Brain pericyte (primary cell): ENCODE data around the gene FIBIN.

Source experiments
- DNase-seq: peaks from one replicate; pipeline ENCODE4 v3.0.0-alpha.2; 2012; ENCODE audit warnings: low read depth, low spot score

FIBIN gene

DNA sequence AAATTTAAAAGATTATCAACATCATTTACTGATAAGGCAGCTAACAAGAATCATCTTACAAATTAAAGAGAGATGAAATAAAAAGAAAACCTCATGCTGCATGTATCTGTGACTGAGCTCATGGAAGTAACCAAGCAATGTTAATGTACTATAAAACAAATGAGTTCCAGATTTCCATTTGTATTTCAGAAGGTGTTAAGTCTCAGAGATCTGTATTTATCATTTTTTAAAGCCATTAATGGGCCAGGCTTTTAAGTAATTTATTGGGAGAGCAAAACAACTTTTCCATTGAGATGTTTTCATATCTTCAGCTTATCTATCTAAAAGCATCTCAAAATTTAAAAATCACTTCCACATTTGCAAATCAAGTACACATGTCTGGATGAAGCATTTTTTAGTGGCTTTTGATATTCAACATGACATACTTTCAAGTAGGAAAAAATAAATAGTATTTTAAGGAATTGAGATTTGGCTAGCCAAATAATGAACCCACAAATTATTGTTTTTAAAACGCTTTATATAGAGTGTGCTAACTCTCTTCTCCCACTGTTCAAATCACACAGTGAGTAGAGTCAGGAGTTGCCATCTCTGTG, 28.8 kb downstream of the FIBIN start:
- no peak for DNase-seq

DNA sequence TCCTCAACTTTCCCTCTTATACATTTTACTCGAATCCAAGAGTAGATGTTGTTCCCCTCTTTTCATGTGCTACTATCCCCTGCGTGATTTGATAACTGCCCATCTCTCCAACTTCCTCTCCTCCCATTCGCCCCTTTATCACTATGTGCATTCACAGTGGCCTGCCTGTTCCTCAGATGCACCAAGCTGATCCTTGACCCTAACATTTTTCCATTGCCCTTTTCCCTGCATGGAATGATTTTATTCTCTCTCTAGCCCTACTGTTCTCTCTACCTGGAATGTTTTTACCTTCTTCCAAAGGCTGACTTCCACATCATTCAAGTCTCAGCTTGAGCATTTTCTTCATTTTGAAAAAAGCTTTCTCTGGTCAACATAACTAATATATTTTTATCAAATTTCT, 31.0 kb downstream of the FIBIN start:
- DNase-seq, result no peak

DNA sequence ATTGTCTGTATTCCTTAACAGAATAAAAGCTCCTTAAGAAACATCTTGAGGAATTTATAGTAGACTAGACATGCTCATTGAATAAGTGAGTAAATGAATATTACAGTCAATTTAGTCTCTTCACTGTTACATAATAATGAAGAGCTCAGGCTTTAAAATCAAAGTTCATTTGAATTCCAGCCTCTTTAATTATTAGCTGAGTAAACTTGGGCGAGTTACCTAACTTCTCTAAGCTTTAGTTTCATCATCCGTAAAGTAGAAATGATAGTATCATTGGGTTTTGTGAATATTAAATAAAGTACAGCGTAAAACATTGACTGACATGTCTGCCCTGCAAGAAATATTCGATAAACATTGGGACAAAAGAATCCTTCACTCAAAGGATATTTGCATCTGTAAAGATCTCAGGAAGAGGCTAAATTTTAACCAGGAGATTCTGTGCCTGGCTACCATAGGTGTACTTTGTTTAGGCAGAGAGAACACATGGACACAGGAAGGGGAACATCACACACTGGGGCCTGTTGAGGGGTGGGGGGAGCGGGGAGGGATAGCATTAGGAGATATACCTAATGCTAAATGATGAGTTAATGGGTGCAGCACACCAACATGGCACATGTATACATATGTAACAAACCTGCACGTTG, 31.5 kb downstream of the FIBIN start:
- DNase-seq, result no peak

DNA sequence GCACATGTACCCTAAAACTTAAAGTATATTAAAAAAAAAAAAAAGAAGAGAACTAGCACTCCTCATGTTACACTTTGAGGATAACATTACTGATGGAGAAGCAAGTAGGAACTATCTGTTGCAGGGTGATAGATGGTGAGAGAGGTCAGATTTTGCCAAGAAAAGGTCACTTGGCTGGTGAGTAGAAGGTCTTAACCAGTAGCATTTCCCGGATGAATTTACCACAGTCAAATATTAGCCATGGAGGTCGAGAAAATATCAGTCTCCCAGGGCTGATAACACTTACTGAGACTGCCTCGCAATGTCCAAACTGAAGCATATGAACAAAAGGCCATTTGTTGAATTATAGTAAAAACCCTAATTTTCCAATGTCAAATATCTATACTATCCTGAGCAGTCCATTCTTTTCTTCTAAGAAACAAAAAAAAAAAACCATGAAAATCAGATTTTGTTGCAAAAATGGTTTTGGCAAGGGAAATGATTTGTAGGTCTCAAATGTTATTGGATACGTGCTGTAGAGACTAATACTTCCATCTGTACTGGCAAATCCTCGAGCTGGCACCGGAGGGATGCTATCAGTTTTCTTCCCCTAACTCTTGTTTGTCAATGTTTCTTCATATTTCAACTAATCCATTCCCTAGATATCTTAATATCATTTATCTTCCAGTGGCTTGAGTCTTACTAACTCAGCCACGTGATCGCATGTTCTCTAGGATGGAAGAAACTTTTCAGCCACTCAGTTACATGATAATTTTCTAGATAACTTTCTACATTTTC, 32.2 kb downstream of the FIBIN start:
- DNase-seq, result no peak

DNA sequence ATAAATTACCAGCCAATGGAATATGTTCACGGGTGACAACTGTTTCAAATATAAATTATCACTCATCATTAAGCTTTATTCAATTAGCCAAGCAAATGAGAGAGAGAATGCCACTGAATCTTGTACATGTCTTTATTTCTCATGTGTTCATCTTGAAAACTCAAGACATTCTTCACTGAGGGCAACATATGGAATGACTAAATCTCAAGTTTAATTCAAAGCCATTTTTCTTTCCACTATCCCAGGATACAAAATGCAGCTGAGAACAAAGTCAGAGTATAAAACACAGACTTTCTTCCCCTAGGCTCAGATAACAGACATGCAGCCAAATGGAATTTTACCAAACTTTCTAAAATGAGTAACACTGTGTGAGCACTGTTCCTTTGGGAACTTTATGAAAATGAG, 34.7 kb downstream of the FIBIN start:
- no peak for DNase-seq

DNA sequence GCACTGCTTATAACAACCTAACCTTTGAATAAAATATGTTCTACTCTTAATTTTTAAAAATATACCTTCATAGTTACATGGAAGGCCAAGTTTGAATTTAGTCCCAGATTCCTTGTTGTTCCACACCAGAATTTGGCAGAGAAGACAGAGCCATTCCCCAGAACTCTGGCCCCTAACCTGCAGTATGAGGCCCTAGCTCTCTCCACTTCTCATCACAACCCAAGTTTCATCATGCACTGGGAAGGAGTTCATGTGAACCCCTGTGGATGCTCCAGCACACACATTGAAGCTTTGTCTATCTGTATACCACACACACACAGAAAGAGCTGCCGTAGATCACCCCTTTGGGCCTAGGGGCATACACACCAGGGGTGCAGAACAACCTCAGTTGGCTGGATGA, 36.1 kb downstream of the FIBIN start:
- DNase-seq, result no peak

DNA sequence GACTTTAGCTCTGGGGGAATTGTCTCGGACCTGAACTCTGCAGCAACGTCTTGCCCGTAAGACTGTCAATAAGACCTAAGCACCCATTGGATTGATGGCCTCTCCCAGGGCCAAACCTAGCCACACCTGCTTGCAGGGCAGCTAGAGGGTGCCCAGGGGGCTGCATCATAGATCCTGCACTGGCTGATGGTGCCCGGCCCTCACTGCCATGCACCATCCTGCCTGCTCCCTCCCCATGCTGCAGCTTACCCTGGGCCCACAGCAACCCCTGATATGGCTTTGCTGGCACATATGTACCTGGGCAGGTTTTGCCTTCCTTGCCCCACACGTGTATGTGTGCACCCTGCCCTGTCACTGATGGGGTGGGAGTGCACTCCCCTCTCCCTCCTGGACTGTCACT, 37.8 kb downstream of the FIBIN start:
- DNase-seq, result no peak

DNA sequence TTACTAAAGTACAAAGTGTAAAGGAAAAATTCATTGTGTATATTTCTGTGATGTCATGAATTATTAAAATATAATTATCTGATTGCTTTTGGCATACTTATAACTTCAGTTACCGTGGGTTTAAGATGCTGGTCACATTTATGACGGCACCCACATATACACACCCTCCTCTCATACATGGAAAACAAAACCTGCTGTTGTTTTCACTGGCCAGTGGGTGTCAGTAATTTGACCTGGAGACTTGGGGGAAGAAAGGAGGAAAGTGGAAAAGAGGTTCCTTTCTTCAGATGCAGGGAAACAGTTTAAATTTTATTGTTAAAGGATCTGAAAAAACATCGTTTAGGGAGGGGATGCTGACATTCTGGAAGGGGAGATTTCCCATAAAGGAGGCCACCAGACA, 46.0 kb downstream of the FIBIN start:
- no peak for DNase-seq

DNA sequence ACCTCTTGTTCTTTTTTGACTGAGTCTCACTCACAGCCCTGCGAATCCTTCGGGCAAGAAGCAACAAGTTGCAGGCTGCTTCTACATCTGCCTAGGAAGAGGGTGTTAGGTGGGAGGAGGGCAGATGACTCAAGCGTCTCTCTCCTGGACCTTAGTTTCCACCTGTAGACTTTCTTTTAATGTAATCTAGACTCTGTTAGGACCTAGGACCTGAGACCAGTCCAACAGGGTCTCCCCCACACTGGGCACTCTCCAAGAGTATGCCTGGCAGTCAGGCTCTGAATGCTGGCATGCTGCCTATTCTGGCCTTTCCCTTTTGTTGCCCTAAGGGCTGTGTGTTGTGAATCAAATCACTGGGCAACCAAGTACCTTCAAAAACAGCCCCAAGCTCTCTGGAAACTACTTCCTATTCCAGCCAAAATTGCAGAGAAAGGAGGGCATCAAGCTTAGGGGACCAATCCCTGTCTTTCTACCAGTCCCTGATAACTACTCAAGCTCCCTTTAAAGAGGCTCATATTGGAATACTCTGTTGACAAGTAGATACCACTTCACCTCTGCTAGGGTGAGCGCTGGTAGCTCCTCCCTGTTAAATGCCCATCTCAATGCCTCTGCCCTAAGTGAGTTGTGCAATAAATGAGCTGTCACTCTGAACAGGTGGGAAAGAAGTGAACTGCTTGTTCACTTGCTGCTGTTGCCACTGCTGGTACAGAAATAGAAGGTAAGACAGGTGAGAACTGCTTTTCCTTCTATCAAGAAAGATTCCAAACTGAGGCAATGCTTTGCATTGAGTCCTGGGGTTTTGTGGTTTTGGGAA, 46.6 kb downstream of the FIBIN start, which contains the start of gene BBOX1:
Gene BBOX1 (plus strand): TSS at position 514 of the 814 bp plus-strand sequence. CDS start 14,616 bp downstream, outside the sequence.
- no peak for DNase-seq

DNA sequence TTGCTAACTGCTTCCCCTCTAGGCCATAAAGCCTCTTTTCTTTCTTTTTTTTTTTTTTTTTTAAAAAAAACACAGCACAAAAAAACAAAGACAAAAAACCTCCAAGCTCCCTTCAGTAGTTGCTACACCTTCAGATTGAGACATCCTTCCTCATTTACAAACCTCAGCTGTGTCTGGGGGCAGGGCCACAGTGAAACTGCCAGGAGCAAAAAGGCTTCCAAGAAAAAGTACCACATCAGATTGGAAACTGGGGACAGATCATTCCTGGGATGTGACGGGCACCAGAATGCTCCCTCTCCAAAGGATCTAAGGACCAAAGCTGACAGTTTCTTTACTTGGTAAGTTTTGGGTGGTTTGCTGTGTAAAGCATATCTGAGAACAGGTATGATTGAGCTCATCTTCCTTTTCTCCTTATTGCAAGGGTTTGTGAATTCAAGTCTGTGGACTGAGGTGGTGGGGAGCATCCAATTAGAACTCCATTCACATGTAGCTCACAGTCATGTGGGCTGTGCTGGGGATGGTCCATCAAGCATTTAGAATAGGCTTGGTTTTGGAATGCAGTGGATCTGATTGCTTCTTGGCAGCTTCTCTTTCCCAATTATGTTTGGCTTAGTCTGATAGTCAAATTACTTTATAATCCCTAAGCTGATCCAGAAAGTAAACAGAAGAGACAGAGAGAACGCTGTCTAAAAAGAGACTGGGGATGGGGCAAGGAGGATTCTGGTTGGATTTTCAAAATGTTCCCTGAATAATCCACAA, 47.4 kb downstream of the FIBIN start:
- DNase-seq, result no peak
